HS-27A (cell line): Measurements from ENCODE around the gene ASIC5.
A peak's percentile ranks its signal among the peaks of the same experiment; 100 is the strongest.

Experiments used
- DNase-seq: peaks from one replicate; pipeline ENCODE4 v3.0.0-alpha.2; 2012; ENCODE audit warnings: low read depth, missing footprints

The ASIC5 gene

GRCh38 chr4:155879767-155880166 lies 13.7 kb upstream of the ASIC5 start:
- DNase-seq: no peak

- no peak for DNase-seq
Measured at GRCh38 chr4:155878611-155879010, 12.5 kb upstream of the ASIC5 start.

- DNase-seq: no peak
Measured at GRCh38 chr4:155877971-155878370, 11.9 kb upstream of the ASIC5 start.

GRCh38 chr4:155875878-155876277 lies 9.8 kb upstream of the ASIC5 start:
- no peak for DNase-seq

GRCh38 chr4:155855897-155856296 lies 10.2 kb downstream of the ASIC5 start:
- no peak for DNase-seq

GRCh38 chr4:155854582-155855226 lies 11.4 kb downstream of the ASIC5 start:
- no peak for DNase-seq

- no peak for DNase-seq
Measured at GRCh38 chr4:155853189-155853588, 12.9 kb downstream of the ASIC5 start.

- DNase-seq: no peak
Measured at GRCh38 chr4:155849042-155849441, 17.0 kb downstream of the ASIC5 start.

GRCh38 chr4:155846929-155847328 lies 19.1 kb downstream of the ASIC5 start:
- no peak for DNase-seq

- DNase-seq: no peak
Measured at GRCh38 chr4:155842080-155842479, 24.0 kb downstream of the ASIC5 start.

- DNase-seq: no peak
Measured at GRCh38 chr4:155837203-155837796, 28.8 kb downstream of the ASIC5 start.

GRCh38 chr4:155832664-155833063 lies 33.4 kb downstream of the ASIC5 start:
- no peak for DNase-seq

- no peak for DNase-seq
Measured at GRCh38 chr4:155828628-155829027, 37.4 kb downstream of the ASIC5 start.

- no peak for DNase-seq
Measured at GRCh38 chr4:155822572-155822971, 43.5 kb downstream of the ASIC5 start.

GRCh38 chr4:155820887-155821518 lies 45.1 kb downstream of the ASIC5 start:
- no peak for DNase-seq

- DNase-seq: no peak
Measured at GRCh38 chr4:155819066-155819465, 47.0 kb downstream of the ASIC5 start.

GRCh38 chr4:155818639-155819038 lies 47.4 kb downstream of the ASIC5 start:
- no peak for DNase-seq

GRCh38 chr4:155811083-155811482 lies 55.0 kb downstream of the ASIC5 start:
- DNase-seq: no peak

- peak; percentile 46 for DNase-seq
Measured at GRCh38 chr4:155809835-155810234, 56.2 kb downstream of the ASIC5 start.

GRCh38 chr4:155807021-155807420 lies 59.1 kb downstream of the ASIC5 start:
- no peak for DNase-seq

GRCh38 chr4:155805016-155805415 lies 61.1 kb downstream of the ASIC5 start:
- peak; percentile 39 for DNase-seq

- DNase-seq: no peak
Measured at GRCh38 chr4:155802190-155802959, 63.7 kb downstream of the ASIC5 start.
